Peyer's patch (tissue), 4 donors: ENCODE data around the gene FAM131C.

Experiments used
- POLR2A ChIP-seq, 2 donors: fragments of 450-650 bp; IDR thresholded peaks; one replicate each; pipeline ENCODE4 v1.5.1; 2017; ENCODE audit warnings: antibody characterized with exemption in 2 of 2, mild to moderate bottlenecking in 2 of 2, moderate library complexity in 2 of 2
- TF ChIP-seq, protein P1 (sequence below), 6 experiments: fragments of 450-650 bp in 4 of 6; fragments of 200-600 bp in 2 of 6; sonication (generic) in 1 of 6; IDR thresholded peaks; one replicate each; pipeline ENCODE4 v1.5.1; 2017 to 2019; ENCODE audit warnings: antibody characterized with exemption in 6 of 6, mild to moderate bottlenecking in 3 of 6, moderate library complexity in 1 of 6

DNA sequence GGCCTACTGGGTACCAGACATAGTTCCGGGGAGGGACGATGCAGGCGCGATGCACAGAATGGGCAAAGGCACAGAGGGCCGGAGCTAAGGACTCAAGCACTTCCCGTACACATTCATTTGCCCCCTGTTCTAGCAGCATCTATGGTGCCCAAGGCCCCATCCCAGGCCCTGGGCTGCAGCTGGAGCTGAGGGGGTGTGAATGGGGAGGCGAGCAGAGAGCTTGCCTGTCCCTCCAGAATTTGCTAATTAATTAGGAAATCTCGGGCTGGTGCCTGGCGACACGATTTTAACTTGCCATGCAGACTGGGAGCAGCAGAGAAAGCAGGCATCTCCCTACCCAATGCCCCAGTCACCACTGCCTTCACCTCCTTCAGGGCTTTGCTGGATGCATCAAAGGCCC is 46.5 kb upstream of the FAM131C start:
- TF ChIP-seq, protein P1, sequence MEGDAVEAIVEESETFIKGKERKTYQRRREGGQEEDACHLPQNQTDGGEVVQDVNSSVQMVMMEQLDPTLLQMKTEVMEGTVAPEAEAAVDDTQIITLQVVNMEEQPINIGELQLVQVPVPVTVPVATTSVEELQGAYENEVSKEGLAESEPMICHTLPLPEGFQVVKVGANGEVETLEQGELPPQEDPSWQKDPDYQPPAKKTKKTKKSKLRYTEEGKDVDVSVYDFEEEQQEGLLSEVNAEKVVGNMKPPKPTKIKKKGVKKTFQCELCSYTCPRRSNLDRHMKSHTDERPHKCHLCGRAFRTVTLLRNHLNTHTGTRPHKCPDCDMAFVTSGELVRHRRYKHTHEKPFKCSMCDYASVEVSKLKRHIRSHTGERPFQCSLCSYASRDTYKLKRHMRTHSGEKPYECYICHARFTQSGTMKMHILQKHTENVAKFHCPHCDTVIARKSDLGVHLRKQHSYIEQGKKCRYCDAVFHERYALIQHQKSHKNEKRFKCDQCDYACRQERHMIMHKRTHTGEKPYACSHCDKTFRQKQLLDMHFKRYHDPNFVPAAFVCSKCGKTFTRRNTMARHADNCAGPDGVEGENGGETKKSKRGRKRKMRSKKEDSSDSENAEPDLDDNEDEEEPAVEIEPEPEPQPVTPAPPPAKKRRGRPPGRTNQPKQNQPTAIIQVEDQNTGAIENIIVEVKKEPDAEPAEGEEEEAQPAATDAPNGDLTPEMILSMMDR (IDR thresholded peaks at IDR 0.05) = no peak
- TF ChIP-seq POLR2A (IDR thresholded peaks at IDR 0.05) = no peak
